Nephron (organoid): ENCODE data around the gene PNCK.

ENCODE experiments used
- H3K27ac Mint-ChIP-seq, 3 experiments: 2 replicates each; pipeline ENCODE4 v1.8.0; 2020; ENCODE audit warnings: mixed read lengths in 3 of 3, mild to moderate bottlenecking in 2 of 3, moderate library complexity in 1 of 3
- H3K27me3 Mint-ChIP-seq: 2 replicates; pipeline ENCODE4 v1.8.0; 2021; ENCODE audit warnings: low read depth, mild to moderate bottlenecking, moderate library complexity, mixed read lengths
- H3K36me3 Mint-ChIP-seq: 2 replicates; pipeline ENCODE4 v1.8.0; 2020; ENCODE audit warnings: low read depth, mixed read lengths
- H3K4me1 Mint-ChIP-seq: 2 replicates; pipeline ENCODE4 v1.8.0; 2020; ENCODE audit warnings: mixed read lengths
- H3K4me3 Mint-ChIP-seq, 3 experiments: 2 replicates each; pipeline ENCODE4 v1.8.0; 2020; ENCODE audit warnings: mild to moderate bottlenecking in 3 of 3, mixed read lengths in 3 of 3, moderate library complexity in 2 of 3
- H3K9me3 Mint-ChIP-seq: 2 replicates; pipeline ENCODE4 v1.8.0; 2020; ENCODE audit warnings: mixed read lengths
- CTCF ChIP-seq, 3 experiments: fragments of 200-600 bp; sonication (generic); IDR thresholded peaks; one replicate each; pipeline ENCODE4 v1.5.0; 2021; ENCODE audit warnings: antibody characterized with exemption in 3 of 3; ENCODE audit not compliant: unreplicated experiment in 3 of 3

Gene PNCK

DNA sequence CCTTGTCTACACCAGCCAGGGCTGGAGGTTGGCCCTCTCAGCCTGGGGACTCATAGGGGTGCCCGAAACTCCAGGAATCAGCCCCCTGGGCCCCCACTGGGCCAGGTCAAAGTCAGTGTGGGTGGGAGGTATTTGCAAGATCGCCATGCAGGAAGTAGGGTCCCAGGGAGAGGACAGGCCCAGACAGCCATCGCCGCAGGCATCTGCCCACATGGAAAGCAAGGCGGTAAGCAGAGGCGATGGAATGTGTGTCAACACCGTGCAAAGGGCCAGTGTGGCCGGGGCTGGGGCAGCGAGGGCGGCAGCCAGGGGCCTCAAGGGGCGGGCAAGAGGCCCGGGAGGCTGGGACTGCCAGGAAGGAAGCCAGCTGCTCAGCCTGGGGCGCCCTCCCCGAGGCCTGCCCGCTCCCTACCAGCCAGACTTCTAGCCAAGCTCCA is 45.9 kb downstream of the PNCK start:
- Mint-ChIP-seq H3K4me1 (no peaks in the 10 kb centered on the region), H3K4me3 (no peak overlapping the region)
- no peak for TF ChIP-seq CTCF (IDR thresholded peaks at IDR 0.05; ENCODE audit: unreplicated experiment in 3 of 3)

GRCh38 chrX:153626863-153627674 is 46.5 kb downstream of the PNCK start:
- H3K9me3 Mint-ChIP-seq: peaks cover 28% of the 10 kb centered on the region
- H3K27me3 Mint-ChIP-seq: peaks cover 1% of the 10 kb centered on the region
- no peak overlapping the region for H3K4me3 Mint-ChIP-seq
- no peaks in the 10 kb centered on the region for H3K36me3 Mint-ChIP-seq
- no peaks in the 10 kb centered on the region for H3K4me1 Mint-ChIP-seq
- H3K27ac Mint-ChIP-seq: no peak overlapping the region
- no peak for TF ChIP-seq CTCF (IDR thresholded peaks at IDR 0.05; ENCODE audit: unreplicated experiment in 3 of 3)

More for the DNA sequence above, 45.9 kb downstream of the PNCK start:
- Mint-ChIP-seq H3K9me3 (peaks cover 22% of the 10 kb centered on the region), H3K36me3 (no peaks in the 10 kb centered on the region), H3K27me3 (no peaks in the 10 kb centered on the region), H3K27ac (no peak overlapping the region)

GRCh38 chrX:153626025-153626633 is 47.5 kb downstream of the PNCK start:
- Mint-ChIP-seq H3K27ac (no peak overlapping the region), H3K4me1 (no peaks in the 10 kb centered on the region), H3K9me3 (peaks cover 27% of the 10 kb centered on the region), H3K36me3 (no peaks in the 10 kb centered on the region), H3K27me3 (peaks cover 6% of the 10 kb centered on the region), H3K4me3 (no peak overlapping the region)
- no peak for TF ChIP-seq CTCF (IDR thresholded peaks at IDR 0.05; ENCODE audit: unreplicated experiment in 3 of 3)

- H3K9me3 Mint-ChIP-seq: peaks cover 24% of the 10 kb centered on the region
- no peak for TF ChIP-seq CTCF (IDR thresholded peaks at IDR 0.05; ENCODE audit: unreplicated experiment in 3 of 3)
- no peaks in the 10 kb centered on the region for H3K36me3 Mint-ChIP-seq
- H3K27me3 Mint-ChIP-seq: peaks cover 6% of the 10 kb centered on the region
- no peak overlapping the region for H3K4me3 Mint-ChIP-seq
- H3K4me1 Mint-ChIP-seq: no peaks in the 10 kb centered on the region
- no peak overlapping the region for H3K27ac Mint-ChIP-seq
Observed at GRCh38 chrX:153625271-153626024, 48.2 kb downstream of the PNCK start.

- Mint-ChIP-seq H3K36me3 (no peaks in the 10 kb centered on the region), H3K4me3 (no peak overlapping the region), H3K27ac (peak overlapping the region in 1 of 3 experiments; percentile 92), H3K4me1 (no peaks in the 10 kb centered on the region), H3K9me3 (peaks cover 20% of the 10 kb centered on the region), H3K27me3 (peaks cover 6% of the 10 kb centered on the region)
- no peak for TF ChIP-seq CTCF (IDR thresholded peaks at IDR 0.05; ENCODE audit: unreplicated experiment in 3 of 3)
Observed at GRCh38 chrX:153624196-153625091, 49.2 kb downstream of the PNCK start.
